Epithelial cell of esophagus (primary cell): ENCODE results near the gene HRH3.

Experiments
- DNase-seq: peaks from one replicate; pipeline ENCODE4 v3.0.0; 2010; ENCODE audit warnings: low read depth
- H3K4me3 ChIP-seq: 2 replicates; pipeline ENCODE4 v1.5.1; 2011; ENCODE audit warnings: mild to moderate bottlenecking, low read length, control low read depth
- TF ChIP-seq, protein P1 (sequence below): IDR thresholded peaks from 2 replicates; pipeline ENCODE4 v1.5.1; 2011; ENCODE audit warnings: low read depth, mild to moderate bottlenecking, low read length, control low read depth, inconsistent platforms; ENCODE audit not compliant: insufficient read depth; ENCODE audit errors: missing control alignments

Gene HRH3

DNA sequence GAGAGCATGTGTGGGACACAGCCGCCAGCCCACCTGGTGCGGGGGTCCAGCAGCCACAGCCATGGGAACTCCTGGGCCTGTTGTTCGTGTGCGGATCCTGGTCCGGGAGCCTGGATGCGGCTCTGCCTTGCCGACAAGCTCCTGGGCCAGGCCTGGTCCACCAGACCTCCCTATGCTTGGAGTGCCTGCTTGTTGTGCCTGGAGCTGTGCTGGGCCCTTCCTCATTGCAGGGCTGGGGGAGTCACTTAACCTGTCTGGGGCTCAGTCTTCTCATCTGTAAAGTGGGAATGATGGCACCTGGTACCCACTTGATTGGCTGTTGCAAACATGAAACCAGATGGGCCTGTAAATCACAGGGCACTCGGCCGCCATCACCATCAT lies 15.7 kb upstream of the HRH3 start:
- H3K4me3 ChIP-seq, result no peak overlapping the region
- no peak for DNase-seq
- TF ChIP-seq, protein P1, sequence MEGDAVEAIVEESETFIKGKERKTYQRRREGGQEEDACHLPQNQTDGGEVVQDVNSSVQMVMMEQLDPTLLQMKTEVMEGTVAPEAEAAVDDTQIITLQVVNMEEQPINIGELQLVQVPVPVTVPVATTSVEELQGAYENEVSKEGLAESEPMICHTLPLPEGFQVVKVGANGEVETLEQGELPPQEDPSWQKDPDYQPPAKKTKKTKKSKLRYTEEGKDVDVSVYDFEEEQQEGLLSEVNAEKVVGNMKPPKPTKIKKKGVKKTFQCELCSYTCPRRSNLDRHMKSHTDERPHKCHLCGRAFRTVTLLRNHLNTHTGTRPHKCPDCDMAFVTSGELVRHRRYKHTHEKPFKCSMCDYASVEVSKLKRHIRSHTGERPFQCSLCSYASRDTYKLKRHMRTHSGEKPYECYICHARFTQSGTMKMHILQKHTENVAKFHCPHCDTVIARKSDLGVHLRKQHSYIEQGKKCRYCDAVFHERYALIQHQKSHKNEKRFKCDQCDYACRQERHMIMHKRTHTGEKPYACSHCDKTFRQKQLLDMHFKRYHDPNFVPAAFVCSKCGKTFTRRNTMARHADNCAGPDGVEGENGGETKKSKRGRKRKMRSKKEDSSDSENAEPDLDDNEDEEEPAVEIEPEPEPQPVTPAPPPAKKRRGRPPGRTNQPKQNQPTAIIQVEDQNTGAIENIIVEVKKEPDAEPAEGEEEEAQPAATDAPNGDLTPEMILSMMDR, result no peak

DNA sequence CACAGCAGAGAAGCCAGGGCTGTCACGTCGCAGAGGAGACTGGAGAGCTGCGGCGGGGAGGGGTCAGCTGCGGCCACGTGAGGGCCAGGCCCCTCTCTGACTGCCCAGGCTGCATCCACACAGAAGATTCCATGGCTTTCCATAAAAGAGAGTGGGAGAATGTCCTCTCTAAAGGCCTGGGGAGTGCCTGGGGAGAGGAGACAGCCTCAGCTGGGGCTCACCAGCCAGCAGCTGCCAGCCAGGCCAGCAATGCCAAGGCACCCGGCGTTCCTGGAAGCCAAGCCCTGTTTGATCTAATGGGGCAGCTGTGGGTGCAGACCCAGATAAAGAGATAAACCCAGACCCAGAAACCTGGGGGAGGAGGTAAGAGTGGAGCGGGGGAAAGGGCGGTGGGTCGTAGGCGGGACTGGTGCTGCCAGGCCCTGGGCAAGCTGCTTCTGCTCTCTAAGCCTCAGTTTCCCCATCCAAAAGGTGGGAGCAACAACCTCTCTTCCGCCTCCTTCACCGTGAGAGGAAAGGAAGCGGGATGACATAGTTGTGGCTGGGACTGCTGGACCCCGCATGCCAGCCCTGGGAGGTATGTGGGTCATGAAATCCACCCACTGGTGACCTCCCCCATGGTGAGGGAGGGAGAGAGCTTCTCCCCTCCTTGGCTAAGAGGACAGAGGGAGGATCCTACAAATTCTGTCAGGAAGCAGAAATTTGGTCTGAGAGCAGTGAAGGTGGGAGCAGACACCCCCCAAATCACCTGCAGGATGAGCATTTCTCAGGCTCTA lies 15.1 kb upstream of the HRH3 start:
- TF ChIP-seq, protein P1, result no peak
- no peak for DNase-seq
- H3K4me3 ChIP-seq, result no peak overlapping the region

DNA sequence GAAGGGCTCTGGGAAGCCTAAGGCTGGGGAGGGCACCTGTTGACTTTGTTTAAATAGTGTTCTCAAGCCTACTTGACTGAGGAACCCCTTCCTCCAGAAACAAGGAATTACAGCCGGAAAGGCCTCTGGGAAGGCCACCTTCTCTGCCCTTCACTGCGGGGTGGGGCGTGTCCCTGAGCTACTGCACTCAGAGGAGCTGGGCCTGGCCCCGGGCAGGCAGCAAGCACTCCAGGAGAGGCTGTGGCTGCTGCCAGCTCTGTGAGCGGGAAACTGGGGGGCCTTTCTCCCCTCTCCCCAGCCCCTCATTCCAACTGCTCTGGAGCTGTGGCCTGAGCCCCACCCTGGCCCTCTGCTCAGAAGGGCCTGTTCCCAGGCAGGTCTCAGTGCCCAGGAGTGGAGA lies 14.3 kb upstream of the HRH3 start:
- H3K4me3 ChIP-seq, result no peak overlapping the region
- TF ChIP-seq, protein P1, result no peak
- DNase-seq, result no peak

DNA sequence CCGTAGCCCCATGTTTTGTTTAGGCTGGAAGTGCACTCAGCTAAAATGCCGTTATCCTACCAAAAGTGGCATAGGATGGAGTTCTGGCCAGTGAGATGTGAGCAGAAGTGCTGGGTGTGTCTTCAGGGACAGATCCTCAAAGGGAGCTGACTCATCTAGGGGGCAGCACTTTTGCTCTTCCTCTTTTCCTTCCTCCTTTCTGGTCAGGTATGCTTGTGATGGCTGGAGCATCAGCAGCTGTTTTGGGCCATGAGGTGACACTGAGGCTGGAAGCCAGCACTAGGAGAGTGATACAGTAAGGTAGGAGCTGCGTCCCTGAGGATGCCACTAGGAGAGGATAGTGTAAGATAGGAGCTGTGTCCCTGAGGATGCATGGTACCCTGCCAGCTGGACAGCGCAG lies 13.6 kb upstream of the HRH3 start:
- no peak overlapping the region for H3K4me3 ChIP-seq
- DNase-seq, result no peak
- TF ChIP-seq, protein P1, result no peak

DNA sequence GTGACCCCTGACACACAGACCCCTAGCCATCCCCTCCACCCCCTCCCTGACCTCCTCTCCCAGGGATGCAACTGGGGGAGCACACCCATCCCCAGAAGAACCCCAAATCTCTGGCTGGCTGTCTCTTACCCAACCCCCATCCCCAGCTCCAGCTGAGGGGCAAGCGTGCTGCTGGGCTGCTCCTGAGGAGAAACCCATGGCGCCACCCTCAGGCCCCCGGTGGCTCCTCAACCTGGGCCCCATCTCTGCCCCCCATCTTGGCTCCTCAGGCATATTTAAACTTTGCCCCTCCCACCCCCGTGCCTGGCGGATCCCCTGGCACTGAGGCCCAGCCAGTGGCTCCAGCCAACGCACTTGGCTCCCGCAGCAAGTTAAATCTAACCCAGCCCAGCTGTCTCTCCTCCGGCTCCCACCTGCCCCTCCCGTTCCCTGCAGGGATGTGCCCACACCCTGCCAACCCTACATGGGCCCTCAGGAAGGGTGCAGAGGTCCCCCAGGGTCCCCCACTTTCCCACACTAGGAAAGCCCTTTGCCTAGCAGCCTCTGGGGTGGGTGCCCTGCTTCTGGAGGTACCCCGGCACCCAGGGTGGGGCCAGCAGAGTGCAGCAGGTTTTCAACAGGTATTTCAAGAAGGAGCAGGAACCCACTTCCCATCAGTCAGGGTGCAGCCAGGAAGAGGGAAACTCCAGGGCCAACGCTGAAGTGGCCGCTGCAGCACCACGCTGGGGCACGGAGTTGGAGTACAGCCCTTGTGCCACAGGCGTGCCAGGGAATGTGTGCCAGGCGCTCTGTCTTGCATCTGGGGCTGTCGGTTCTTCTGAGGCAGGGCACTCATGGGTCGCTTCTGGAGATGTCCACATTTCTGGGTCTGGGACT lies 12.9 kb upstream of the HRH3 start:
- H3K4me3 ChIP-seq, result no peak overlapping the region
- TF ChIP-seq, protein P1, result no peak
- peak; percentile 35 for DNase-seq

DNA sequence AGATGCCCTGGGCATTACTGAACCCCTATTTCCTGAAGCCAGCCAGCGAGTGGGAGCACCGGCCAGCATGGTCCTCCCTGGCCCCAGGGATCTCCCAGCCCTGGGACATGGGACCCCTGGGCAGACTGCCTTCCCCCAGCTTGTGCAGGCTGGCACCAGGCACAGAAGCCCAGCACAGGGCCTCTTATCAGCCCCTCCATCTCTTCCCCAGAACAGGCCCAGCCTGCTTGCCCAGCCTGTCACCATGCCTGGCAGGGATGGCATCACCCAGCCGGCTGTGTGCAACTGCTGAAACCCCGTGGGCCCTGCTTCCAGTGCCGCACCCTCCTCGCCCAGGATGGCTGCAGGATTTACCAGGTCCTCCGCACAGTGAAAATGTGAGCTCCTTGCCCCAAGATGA lies 12.1 kb upstream of the HRH3 start:
- no peak overlapping the region for H3K4me3 ChIP-seq
- TF ChIP-seq, protein P1, result no peak
- peak; percentile 75 for DNase-seq

DNA sequence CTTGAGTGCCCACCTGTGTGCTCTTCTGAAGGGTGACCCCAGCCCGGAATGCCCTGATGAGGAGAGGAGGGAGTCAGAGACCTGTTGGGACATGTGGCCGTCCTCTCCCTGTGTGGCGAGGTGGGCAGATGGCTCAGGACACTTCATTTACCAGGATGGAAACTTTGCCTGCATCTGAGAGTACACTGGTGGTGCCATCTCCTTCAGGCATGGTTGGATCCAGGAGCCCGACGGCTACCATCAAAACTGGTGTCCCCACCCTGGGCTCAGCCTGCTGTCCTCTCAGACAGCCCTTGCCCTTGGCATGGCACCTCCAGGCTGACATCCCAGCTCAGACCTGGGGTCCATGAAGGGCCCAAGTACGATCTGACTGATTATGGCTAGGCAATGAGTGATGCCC lies 11.2 kb upstream of the HRH3 start:
- TF ChIP-seq, protein P1, result no peak
- DNase-seq, result no peak
- H3K4me3 ChIP-seq, result no peak overlapping the region
